Measurements from ENCODE around the gene ANO8. TPM values are rescaled to one million over a fixed set of nuclear protein-coding genes. Genes with fewer than 3 reads are reported as not detected.

ANO8 gene
- total and polyA plus RNA-seq, 2 of the 13 experiments (the other 11 are each of a cell fraction or from before 2014, with no cell fraction given): 1.8 to 3.5 TPM

GRCh38 chr19:17337675-17338432, 3.2 kb upstream of the ANO8 start (continued):
- no peak for TF ChIP-seq ZNF562 (CRISPR knock-in tag; IDR thresholded peaks at IDR 0.05; ENCODE audit: borderline replicate concordance)
- TF ChIP-seq PRPF4 (IDR thresholded peaks at IDR 0.05; ENCODE audit: low read depth, low read length, poor library complexity, severe bottlenecking): no peak
- no peak for TF ChIP-seq PRDM15 (CRISPR knock-in tag; IDR thresholded peaks at IDR 0.05)
- no peak for TF ChIP-seq ZNF879 (CRISPR knock-in tag; IDR thresholded peaks at IDR 0.05)
- TF ChIP-seq ZNF672 (CRISPR knock-in tag; IDR thresholded peaks at IDR 0.05): peak; percentile 88
- TF ChIP-seq BRD4 (CRISPR knock-in tag; IDR thresholded peaks at IDR 0.05): no peak
- TF ChIP-seq PTBP1 (IDR thresholded peaks at IDR 0.05; ENCODE audit: low read depth, low read length, poor library complexity, severe bottlenecking): no peak
- TF ChIP-seq ZNF615 (CRISPR knock-in tag; IDR thresholded peaks at IDR 0.05; ENCODE audit: borderline replicate concordance): no peak
- no peak for TF ChIP-seq ARNT2 (CRISPR knock-in tag; IDR thresholded peaks at IDR 0.05; ENCODE audit: low read depth)
- TF ChIP-seq ASH2L (IDR thresholded peaks at IDR 0.05; ENCODE audit: insufficient read length, low read depth, low read length): no peak
- TF ChIP-seq CHD4 (IDR thresholded peaks at IDR 0.05; ENCODE audit: borderline replicate concordance, low read length): no peak
- 0 out of 2 replicates have a peak, but pooled peaks have one; percentile 5 for TF ChIP-seq ZMYM4 (CRISPR knock-in tag; IDR thresholded peaks at IDR 0.05)
- TF ChIP-seq ZNF280D (CRISPR knock-in tag; IDR thresholded peaks at IDR 0.05): no peak
- no peak for TF ChIP-seq ZNF563 (CRISPR knock-in tag; IDR thresholded peaks at IDR 0.05)
- TF ChIP-seq ZNF547 (CRISPR knock-in tag; IDR thresholded peaks at IDR 0.05): no peak
- TF ChIP-seq ARNTL (CRISPR knock-in tag; IDR thresholded peaks at IDR 0.05): 0 out of 2 replicates have a peak, but pooled peaks have one; percentile 25
- peak; percentile 48; the same call in 1 of the 2 replicates for TF ChIP-seq ZNF607 (CRISPR knock-in tag; IDR thresholded peaks at IDR 0.05; ENCODE audit: borderline replicate concordance)
- no peak for TF ChIP-seq TRIM24 (CRISPR knock-in tag; IDR thresholded peaks at IDR 0.05)
- no peak for TF ChIP-seq STAT6 (CRISPR knock-in tag; IDR thresholded peaks at IDR 0.05; ENCODE audit: borderline replicate concordance)
- no peak for TF ChIP-seq ZNF343 (CRISPR knock-in tag; IDR thresholded peaks at IDR 0.05)
- no peak for TF ChIP-seq ELF1 (CRISPR knock-in tag; IDR thresholded peaks at IDR 0.05)
